Stimulated activated CD4-positive, alpha-beta T cell treated with anti-CD3 and anti-CD28 coated beads, TNF-alpha, amount 100 ng/mL, for 24 hours (primary cell): Measurements from ENCODE around the gene ACTL7B.
"Not testable (repeated sequence)": the region's sequence is repeated elsewhere in the genome, so short reads cannot be mapped to it uniquely, and the experiment has no call there.

Experiments used
- DNase-seq, 3 experiments: peaks; one replicate each; pipeline ENCODE4 v3.0.0-alpha.2; 2020; ENCODE audit warnings: low read depth in 3 of 3

Gene ACTL7B, protein sequence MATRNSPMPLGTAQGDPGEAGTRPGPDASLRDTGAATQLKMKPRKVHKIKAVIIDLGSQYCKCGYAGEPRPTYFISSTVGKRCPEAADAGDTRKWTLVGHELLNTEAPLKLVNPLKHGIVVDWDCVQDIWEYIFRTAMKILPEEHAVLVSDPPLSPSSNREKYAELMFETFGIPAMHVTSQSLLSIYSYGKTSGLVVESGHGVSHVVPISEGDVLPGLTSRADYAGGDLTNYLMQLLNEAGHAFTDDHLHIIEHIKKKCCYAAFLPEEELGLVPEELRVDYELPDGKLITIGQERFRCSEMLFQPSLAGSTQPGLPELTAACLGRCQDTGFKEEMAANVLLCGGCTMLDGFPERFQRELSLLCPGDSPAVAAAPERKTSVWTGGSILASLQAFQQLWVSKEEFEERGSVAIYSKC

DNA sequence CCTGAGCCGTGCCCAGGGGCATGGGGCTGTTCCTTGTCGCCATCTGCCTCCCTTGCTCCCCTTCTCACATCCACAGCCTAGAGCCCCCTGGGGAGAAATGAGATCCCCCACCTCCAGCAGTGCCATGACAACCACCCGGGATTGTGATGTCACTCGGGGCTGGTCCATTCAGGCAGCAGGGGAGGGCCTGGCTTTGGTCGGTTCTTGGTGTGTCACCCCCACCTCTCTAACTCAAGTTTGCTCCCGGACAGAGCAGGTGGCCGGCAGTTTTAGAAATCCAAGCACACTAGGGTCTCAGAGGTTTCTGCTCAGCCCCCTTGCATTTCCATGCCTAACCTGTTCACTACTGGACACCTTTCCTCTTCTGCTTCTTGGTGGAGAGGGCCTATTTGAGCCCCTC is at the start of gene ACTL7B:
ACTL7B (minus strand) TSS at position 99 of the 400 bp plus-strand sequence; CDS start at position 43, 56 bp downstream.
- no peak for DNase-seq

- DNase-seq = no peak
Measured at GRCh38 chr9:108905494-108905893, 49.7 kb upstream of the ACTL7B start.

DNA sequence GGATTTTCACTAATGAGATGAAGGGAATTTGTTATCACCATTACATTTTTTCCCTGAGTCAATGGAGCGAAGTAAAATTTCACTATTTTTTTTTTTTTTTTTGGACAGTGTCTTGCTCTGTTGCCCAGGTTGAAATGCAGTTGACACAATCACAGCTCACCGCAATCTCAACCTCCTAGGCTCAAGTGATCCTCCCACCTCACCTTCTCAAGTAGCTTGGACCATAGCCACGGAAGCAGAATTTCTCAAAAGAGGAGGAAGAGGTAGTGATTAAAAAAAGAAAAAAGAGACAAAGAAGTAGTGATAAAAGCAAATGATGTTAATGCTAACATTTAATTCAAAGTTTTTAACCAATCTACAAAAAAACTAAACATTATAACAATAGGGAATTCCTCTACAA is 48.4 kb upstream of the ACTL7B start:
- no peak for DNase-seq

DNA sequence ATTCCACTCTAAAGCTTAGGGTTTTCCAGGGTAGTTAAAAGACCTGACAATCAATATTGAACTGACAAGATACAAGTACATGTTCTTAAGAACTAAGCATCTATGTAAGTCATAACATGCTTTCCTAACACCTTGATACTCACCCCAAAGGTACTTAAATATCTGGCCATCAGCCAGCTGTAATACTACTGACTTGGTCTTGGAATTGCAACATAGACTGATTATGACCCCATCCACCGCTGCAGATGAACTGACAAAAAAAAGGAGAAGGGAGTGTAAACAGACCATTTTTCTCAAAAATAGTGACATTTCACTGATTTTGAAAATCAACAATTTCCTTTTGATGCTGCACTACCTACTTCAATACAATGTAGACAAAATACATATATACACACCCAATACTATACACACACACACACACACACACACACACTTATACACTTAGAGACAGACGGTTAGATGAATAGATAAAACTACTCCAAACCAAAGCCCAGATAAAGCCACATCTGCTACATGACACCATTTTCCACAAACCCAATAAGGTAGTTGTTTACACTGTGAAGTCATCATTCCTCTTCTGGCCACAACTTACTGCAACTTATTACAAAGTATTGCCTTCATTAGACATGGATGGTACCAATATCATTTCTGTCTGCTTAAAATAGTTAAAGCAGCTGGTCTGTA is 47.8 kb upstream of the ACTL7B start:
- DNase-seq = no peak

DNA sequence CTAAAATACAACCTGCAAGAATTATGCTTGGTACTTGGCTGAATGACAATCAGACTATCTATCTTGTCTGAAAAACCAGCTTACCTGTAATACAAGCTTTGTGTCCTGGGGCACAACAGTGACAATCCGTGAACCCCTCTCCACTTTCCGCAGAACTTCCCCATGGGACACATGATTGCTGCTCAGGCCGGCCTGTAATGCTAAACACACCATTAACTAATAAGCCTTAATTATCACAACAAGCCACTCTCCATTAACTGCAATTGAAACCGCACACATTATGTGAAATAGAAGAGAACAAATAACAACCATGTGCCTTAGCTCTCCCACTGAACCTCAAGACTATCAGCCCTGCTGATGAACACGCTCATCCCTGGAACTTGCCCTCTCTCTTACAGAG is 44.4 kb upstream of the ACTL7B start:
- DNase-seq = no peak

DNA sequence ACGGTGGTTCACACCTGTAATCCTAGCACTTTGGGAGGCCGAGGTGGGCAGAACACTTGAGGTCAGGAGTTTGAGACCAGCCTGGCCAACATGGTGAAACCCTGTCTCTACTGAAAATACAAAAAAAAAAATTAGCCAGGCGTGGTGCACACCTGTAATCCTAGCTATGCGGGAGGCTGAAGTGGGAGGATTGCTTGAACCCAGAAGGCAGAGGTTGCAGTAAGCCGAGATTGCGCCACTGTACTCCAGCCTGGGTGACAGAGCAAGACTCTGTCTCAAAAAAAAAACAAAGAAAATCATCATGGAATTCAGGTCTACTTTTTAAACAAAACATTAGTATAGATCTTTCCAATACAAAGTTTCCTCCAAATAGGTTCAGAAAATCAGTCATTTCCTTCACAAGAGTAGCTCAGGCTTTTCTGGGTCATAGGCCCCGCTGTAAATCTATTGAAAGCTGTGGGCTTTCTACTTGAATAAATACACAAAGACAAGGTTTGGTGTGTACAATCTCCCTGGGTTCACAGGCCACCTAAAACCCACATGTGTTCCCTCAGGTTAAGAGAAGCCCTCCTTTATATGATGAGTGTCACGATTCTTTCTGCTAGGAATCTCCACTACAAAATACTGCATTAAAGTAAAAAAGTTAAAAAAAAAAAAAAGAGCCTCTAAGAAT is 43.4 kb upstream of the ACTL7B start:
- DNase-seq = not testable (repeated sequence)

GRCh38 chr9:108897324-108898096 is 41.7 kb upstream of the ACTL7B start:
- no peak for DNase-seq

- no peak for DNase-seq
Measured at GRCh38 chr9:108894225-108894997, 38.6 kb upstream of the ACTL7B start.

DNA sequence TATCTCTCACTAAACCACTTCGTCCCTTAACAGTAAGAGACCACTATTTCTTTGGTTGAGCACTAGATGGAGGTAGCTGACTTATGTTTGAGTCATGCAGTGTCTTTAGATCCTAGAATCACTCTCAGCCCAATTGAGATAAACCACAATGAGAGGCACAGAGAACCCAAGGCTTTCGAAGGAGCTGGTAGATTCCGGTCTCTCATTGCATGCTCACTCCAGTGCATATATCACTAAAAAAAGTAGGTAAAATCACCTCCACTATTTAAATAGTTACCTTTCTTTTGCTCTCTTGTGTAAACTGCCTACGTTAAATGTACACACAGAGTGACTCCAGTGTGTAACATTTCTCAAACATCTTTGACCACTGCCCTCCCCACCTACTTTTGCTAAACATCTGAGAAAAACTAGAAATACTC is 33.9 kb upstream of the ACTL7B start:
- DNase-seq = no peak

- not testable (repeated sequence) for DNase-seq
Measured at GRCh38 chr9:108886594-108887271, 30.9 kb upstream of the ACTL7B start.

DNA sequence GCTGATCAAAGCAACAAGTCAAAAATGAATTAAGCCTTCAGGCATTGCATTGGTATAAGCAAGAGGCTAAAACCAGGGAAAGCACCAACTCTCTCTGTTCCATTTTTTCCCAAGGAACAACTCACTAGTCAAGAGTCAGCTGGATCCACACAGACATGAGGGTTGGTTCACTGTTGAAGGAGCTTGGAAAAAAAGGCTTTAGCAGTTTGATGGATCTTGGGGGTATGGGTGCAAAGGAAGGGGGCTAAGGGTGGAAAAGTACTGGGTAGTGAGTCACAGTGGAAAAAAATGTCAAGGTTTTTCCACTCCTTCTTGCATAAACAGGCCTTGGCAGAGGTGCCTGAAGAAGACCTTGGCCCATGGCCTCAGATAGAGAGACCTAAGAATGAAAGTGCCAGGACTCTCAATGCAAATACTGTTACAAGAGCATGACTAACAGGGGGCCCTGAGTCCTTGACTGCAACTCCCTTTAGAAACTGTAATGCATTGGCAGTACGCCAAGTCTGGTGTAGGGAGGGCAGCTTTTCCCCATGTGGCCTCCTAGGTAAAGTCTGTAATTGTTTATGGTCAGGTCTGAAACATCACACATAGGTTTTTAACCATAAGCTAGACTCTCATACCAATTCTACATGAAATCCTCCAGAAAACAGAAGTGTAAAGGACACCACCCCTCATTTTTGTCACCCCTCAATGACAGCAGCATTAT is 30.0 kb upstream of the ACTL7B start:
- peak; percentile 38 to 54 (median 40) for DNase-seq

GRCh38 chr9:108884701-108885100 is 28.9 kb upstream of the ACTL7B start:
- no peak for DNase-seq

DNA sequence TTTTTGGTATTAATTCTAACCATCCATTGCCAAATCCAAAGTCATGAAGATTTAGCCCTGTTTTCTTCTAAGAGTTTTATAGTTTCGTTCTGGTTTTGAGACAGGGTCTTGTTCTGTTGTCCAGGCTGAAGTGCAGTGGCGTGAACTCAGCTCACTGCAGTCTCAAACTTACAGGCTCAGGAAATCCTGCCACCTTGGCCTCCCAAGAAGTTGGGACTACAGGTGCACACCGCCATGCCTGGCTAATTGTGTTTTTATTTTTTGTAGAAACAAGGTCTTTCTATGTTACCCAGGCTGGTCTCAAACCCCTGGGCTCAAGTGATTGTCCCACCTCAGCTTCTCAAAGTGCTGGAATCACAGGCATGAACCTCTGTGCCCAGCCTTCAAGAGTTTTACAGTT is 27.3 kb upstream of the ACTL7B start:
- DNase-seq = no peak

GRCh38 chr9:108882052-108882888 is 26.5 kb upstream of the ACTL7B start:
- no peak for DNase-seq

- DNase-seq = no peak
Measured at GRCh38 chr9:108880738-108881316, 25.0 kb upstream of the ACTL7B start.

- DNase-seq = no peak
Measured at GRCh38 chr9:108877524-108877923, 21.7 kb upstream of the ACTL7B start.

- no peak for DNase-seq
Measured at GRCh38 chr9:108876425-108876824, 20.6 kb upstream of the ACTL7B start.

DNA sequence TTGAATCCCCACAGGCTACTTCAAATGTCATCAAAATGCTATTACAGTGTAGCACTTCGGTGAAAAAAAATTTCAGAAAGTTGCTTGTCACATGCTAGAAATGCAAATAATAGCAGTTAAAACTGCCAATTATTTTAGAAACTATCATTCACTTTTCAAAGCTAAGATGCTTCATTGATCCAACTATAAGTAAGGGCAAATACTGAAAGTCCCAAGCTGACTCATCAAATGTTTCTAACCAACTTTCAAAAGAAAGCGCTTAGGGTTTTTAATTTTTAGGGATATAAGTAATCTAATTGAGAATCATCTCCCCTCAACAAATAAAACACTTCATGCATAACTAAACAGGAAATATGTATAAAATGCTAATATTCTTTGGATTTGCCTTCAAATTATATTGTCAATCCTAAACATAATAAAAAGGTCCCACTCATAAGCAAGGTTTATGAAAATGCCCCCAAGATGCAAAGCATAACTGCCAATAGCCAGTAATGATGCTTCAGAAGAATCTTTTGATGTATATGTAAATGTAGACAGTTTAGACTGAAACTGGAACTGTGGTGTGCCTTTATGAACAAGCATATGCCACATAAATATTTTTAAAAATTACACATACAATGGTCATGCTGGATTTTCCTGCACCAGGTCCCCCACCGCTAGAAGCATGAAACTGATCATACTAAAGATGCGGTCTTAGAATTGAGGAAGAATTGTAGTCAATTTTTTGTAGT is 18.4 kb upstream of the ACTL7B start:
- DNase-seq = no peak
